ENCODE measurements around the gene CD69.

Gene CD69

DNA sequence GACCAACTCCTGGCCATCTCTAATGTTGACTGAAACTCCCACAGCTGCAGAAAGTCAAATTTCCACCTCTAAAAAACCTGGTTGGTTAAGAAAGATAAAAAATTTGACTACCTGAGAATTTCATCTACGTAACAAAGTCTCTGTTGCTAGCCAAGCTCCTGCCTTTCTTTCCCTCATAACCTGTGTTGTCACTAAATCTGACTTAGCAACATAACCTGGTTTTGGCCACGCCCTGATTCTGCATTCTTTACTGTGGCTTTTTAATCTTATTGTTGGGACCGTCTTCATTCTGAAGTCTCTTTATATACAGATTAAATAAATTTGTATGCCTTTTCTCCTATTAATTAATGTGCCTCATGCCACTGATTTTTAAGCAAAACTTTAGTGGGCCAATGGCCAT is 16.1 kb upstream of the CD69 start:
- no peaks in the 10 kb centered on the region for H3K79me2 ChIP-seq (ENCODE audit: insufficient read depth, low read length)
- no peaks in the 10 kb centered on the region for H3K9me2 ChIP-seq (replicated peaks; ENCODE audit: low read depth, low read length)
- no peak overlapping the region for H3K4me2 ChIP-seq (ENCODE audit: low read depth, low read length, poor library complexity, severe bottlenecking)
- H3K9me3 ChIP-seq (ENCODE audit: insufficient read depth, low read depth, low read length) = no peaks in the 10 kb centered on the region
- no peaks in the 10 kb centered on the region for H3K27me3 ChIP-seq (ENCODE audit: insufficient read depth, low read length, poor library complexity, severe bottlenecking)
- no peaks in the 10 kb centered on the region for H3F3A ChIP-seq (ENCODE audit: low read depth)
- H3K4me1 ChIP-seq (ENCODE audit: insufficient read depth, low read length, poor library complexity, severe bottlenecking) = peaks cover 38% of the 10 kb centered on the region
- H3K4me3 ChIP-seq (ENCODE audit: low read length, poor library complexity, severe bottlenecking) = no peak overlapping the region
- H3K9ac ChIP-seq (ENCODE audit: low read depth, low read length, poor library complexity, severe bottlenecking) = no peak overlapping the region
- no peak overlapping the region for H2AFZ ChIP-seq (ENCODE audit: low read length)
- no peak for TF ChIP-seq EZH2phosphoT487 (IDR thresholded peaks at IDR 0.05; ENCODE audit: borderline replicate concordance)
- TF ChIP-seq, protein P1, sequence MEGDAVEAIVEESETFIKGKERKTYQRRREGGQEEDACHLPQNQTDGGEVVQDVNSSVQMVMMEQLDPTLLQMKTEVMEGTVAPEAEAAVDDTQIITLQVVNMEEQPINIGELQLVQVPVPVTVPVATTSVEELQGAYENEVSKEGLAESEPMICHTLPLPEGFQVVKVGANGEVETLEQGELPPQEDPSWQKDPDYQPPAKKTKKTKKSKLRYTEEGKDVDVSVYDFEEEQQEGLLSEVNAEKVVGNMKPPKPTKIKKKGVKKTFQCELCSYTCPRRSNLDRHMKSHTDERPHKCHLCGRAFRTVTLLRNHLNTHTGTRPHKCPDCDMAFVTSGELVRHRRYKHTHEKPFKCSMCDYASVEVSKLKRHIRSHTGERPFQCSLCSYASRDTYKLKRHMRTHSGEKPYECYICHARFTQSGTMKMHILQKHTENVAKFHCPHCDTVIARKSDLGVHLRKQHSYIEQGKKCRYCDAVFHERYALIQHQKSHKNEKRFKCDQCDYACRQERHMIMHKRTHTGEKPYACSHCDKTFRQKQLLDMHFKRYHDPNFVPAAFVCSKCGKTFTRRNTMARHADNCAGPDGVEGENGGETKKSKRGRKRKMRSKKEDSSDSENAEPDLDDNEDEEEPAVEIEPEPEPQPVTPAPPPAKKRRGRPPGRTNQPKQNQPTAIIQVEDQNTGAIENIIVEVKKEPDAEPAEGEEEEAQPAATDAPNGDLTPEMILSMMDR (conservative IDR thresholded peaks at IDR 0.05; ENCODE audit: low read length) = no peak
- no peaks in the 10 kb centered on the region for H3K36me3 ChIP-seq (ENCODE audit: insufficient read depth, low read length)
- H4K20me1 ChIP-seq (ENCODE audit: insufficient read depth, low read length, poor library complexity, severe bottlenecking) = no peaks in the 10 kb centered on the region

DNA sequence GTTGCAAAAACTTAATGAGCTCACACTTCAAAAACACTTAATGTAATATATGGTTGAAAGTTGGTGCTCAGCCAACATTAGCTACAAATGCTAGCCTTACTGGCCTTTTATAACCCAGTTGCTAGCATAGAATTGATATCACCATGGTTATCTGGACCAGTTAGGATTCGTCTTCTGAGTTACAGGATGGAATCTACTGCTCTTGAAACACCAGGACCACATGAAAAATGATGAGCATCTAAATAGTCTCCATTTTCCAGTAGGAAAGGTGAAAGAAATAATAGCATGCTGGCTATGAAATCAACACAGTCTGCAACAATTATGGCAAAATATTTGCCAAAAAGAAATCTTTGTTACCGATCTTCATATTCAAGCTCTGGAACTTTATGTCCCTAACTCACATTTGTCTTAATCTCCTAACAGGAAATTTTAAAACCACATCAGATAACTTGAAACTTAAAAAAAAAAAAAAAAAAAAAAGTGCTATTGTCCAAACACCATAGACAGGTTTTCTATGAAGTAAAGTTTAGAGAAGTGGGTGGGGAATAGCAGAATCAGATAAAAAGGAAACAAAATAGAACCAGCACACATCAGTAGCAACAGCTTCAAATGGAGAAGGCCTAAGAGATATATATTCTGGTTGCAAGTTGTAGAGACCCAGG is 12.6 kb upstream of the CD69 start:
- no peaks in the 10 kb centered on the region for H3K9me2 ChIP-seq (replicated peaks; ENCODE audit: low read depth, low read length)
- H3K9ac ChIP-seq (ENCODE audit: low read depth, low read length, poor library complexity, severe bottlenecking) = no peak overlapping the region
- no peaks in the 10 kb centered on the region for H3K79me2 ChIP-seq (ENCODE audit: insufficient read depth, low read length)

DNA sequence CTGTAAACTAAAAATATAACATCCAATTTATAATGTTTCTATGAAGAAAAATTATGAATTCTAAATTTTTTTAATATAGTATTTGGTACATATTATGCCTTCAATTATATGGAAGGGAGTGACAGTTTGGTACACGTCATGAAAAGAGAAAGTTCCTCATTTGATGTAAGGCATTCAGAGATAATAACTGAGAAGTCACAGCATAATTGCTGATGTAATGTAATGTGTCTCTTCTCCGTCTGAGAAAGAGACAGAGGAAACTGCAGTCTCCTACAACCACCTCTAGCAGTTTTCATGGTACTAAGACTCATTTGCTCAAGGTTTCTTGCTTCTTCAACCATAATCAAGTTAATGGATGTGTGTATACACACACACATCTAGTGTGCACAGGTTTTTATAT is 2.3 kb upstream of the CD69 start:
- Histone ChIP-seq H3K79me2 (ENCODE audit: insufficient read depth, low read length) (peaks cover 37% of the 10 kb centered on the region), H3K9me3 (ENCODE audit: insufficient read depth, low read depth, low read length) (no peaks in the 10 kb centered on the region), H3K9me2 (replicated peaks; ENCODE audit: low read depth, low read length) (no peaks in the 10 kb centered on the region), H3K4me2 (ENCODE audit: low read depth, low read length, poor library complexity, severe bottlenecking) (peak overlapping the region; percentile 98), H2AFZ (ENCODE audit: low read length) (no peak overlapping the region), H3K4me1 (ENCODE audit: insufficient read depth, low read length, poor library complexity, severe bottlenecking) (peaks cover 54% of the 10 kb centered on the region), H3K9ac (ENCODE audit: low read depth, low read length, poor library complexity, severe bottlenecking) (no peak overlapping the region), H3F3A (ENCODE audit: low read depth) (peaks cover 12% of the 10 kb centered on the region; the same call in 1 of the 2 replicates), H4K20me1 (ENCODE audit: insufficient read depth, low read length, poor library complexity, severe bottlenecking) (peaks cover 9% of the 10 kb centered on the region), H3K36me3 (ENCODE audit: insufficient read depth, low read length) (no peaks in the 10 kb centered on the region), H3K27me3 (ENCODE audit: insufficient read depth, low read length, poor library complexity, severe bottlenecking) (no peaks in the 10 kb centered on the region), H3K4me3 (ENCODE audit: low read length, poor library complexity, severe bottlenecking) (no peak overlapping the region)
- TF ChIP-seq, protein P1 (conservative IDR thresholded peaks at IDR 0.05; ENCODE audit: low read length) = no peak
- TF ChIP-seq EZH2phosphoT487 (IDR thresholded peaks at IDR 0.05; ENCODE audit: borderline replicate concordance) = no peak

More for the DNA sequence above, 12.6 kb upstream of the CD69 start:
- H3K4me1 ChIP-seq (ENCODE audit: insufficient read depth, low read length, poor library complexity, severe bottlenecking) = peaks cover 57% of the 10 kb centered on the region
- no peaks in the 10 kb centered on the region for H3F3A ChIP-seq (ENCODE audit: low read depth)
- H3K4me3 ChIP-seq (ENCODE audit: low read length, poor library complexity, severe bottlenecking) = peak overlapping the region; percentile 12
- no peaks in the 10 kb centered on the region for H3K9me3 ChIP-seq (ENCODE audit: insufficient read depth, low read depth, low read length)
- no peaks in the 10 kb centered on the region for H3K36me3 ChIP-seq (ENCODE audit: insufficient read depth, low read length)
- H4K20me1 ChIP-seq (ENCODE audit: insufficient read depth, low read length, poor library complexity, severe bottlenecking) = no peaks in the 10 kb centered on the region
- peak overlapping the region; percentile 65 for H3K4me2 ChIP-seq (ENCODE audit: low read depth, low read length, poor library complexity, severe bottlenecking)
- H2AFZ ChIP-seq (ENCODE audit: low read length) = no peak overlapping the region
- no peaks in the 10 kb centered on the region for H3K27me3 ChIP-seq (ENCODE audit: insufficient read depth, low read length, poor library complexity, severe bottlenecking)
- TF ChIP-seq EZH2phosphoT487 (IDR thresholded peaks at IDR 0.05; ENCODE audit: borderline replicate concordance) = no peak
- TF ChIP-seq, protein P1 (conservative IDR thresholded peaks at IDR 0.05; ENCODE audit: low read length) = no peak
